PC-9 (cell line): ENCODE results near the gene PPM1A.

Source experiments
- CTCF ChIP-seq: fragments of 200-600 bp; sonication (generic); conservative IDR thresholded peaks from 2 replicates; pipeline ENCODE4 v1.6.1; 2017; ENCODE audit warnings: mixed run types, antibody characterized with exemption, mild to moderate bottlenecking, moderate library complexity
- EZH2 ChIP-seq: fragments of 200-600 bp; sonication (generic); IDR thresholded peaks from 2 replicates; pipeline ENCODE4 v1.8.0; 2017; ENCODE audit warnings: antibody characterized with exemption, low read depth

DNA sequence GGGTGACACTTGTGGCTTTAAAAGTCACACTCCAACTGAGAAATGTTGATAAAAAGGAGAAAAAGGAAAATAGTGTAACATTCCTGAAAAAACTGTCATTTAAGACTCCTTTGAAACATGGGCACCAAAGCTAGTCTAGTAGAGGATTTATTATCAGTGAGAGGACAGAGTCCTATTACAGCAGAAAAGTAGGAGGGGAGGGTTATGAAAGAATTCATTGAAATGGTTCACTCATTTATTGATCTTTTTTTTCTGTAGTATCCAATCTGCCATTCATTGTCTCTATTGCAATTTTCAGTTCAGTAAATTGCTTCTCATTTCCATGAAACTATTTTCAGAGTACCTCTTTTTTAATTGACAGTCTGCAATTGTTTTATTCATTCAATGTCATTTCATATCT is 25.4 kb downstream of the PPM1A start:
- TF ChIP-seq CTCF (no peak), EZH2 (no peak)
